ENCODE results near the gene ACIN1. TPM values are rescaled to one million over a fixed set of nuclear protein-coding genes. Genes with fewer than 3 reads are reported as not detected.

Gene ACIN1
- total and polyA plus RNA-seq, 10 of the 15 experiments (the other 5 are each of a cell fraction or from before 2014, with no cell fraction given) = 4.3 to 148 (median 93.4) TPM

GRCh38 chr14:23023022-23023794, 71.7 kb downstream of the ACIN1 start:
- no peak overlapping the region for H3K27ac ChIP-seq (ENCODE audit: control insufficient read depth, insufficient read depth)
- H3K27me3 ChIP-seq (replicated peaks in 1 of 2; ENCODE audit: control insufficient read depth in 2 of 2, insufficient read depth in 2 of 2, low read length in 1 of 2) = no peaks in the 10 kb centered on the region
- FAIRE-seq (no peak), ATAC-seq (no peak), DNase-seq (ENCODE audit: low read depth, low spot score) (no peak)
- H3K4me1 ChIP-seq (ENCODE audit: control insufficient read depth, insufficient read depth, low read length) = no peaks in the 10 kb centered on the region
- SMC1A ChIA-PET (ENCODE audit: uncharacterized antibody, unreplicated experiment) = interaction anchor here (1.1 to 3.4 kb wide), 3 partner anchors 28 to 36 kb away, joined by 4 to 10 read pairs (median 6); partner anchors contain the start of gene CDH24
- CTCF ChIA-PET = interaction anchor here (1.3 to 5.5 kb wide), 6 partner anchors 10 to 51 kb away, joined by 4 to 43 read pairs (median 8); partner anchors contain the start of gene CDH24
- RAD21 ChIA-PET (ENCODE audit: unreplicated experiment) = interaction anchor here (1.6 kb wide), 1 partner anchor 37 kb away, joined by 5 read pairs; no protein-coding TSS in a partner anchor
- H3K36me3 ChIP-seq (ENCODE audit: control insufficient read depth in 2 of 2, insufficient read depth in 2 of 2, low read length in 1 of 2) = peaks cover 5 to 22% of the 10 kb centered on the region in 2 experiments
- in situ Hi-C loops (cut with MboI) (no loop called here), intact Hi-C loops (cut with micrococcal nuclease; ENCODE audit: unreplicated experiment) (no loop called here)
- H3K4me2 ChIP-seq (ENCODE audit: control insufficient read depth, insufficient read depth) = no peak overlapping the region
- no peak overlapping the region for H3K9ac ChIP-seq (ENCODE audit: control insufficient read depth, insufficient read depth, low read length)
- POLR2A ChIA-PET = interaction anchor here (1.0 to 1.4 kb wide), 2 partner anchors 8 to 10 kb away, joined by 3 read pairs; no protein-coding TSS in a partner anchor
- no TSS peak for BruUV-seq (replicated peaks)
- no peak overlapping the region for H2AFZ ChIP-seq (ENCODE audit: control insufficient read depth, low read depth, low read length)
- WGBS (ENCODE audit: insufficient coverage, insufficient replicate concordance, low lambda C conversion rate, missing lambda C conversion rate) = 91% methylated on average over 8 of the region's 8 CpGs
- H4K20me1 ChIP-seq (ENCODE audit: control insufficient read depth, insufficient read depth) = no peaks in the 10 kb centered on the region
- no peaks in the 10 kb centered on the region for H3K9me3 ChIP-seq (replicated peaks; ENCODE audit: control insufficient read depth, insufficient read depth, low read length)
- no peaks in the 10 kb centered on the region for H3K79me2 ChIP-seq (ENCODE audit: control insufficient read depth, insufficient read depth, low read length)
- no peak overlapping the region for H3K4me3 ChIP-seq
- no peak for TF ChIP-seq USF2 (IDR thresholded peaks at IDR 0.05; ENCODE audit: borderline replicate concordance, low read depth, low read length)
- TF ChIP-seq SREBF2 (IDR thresholded peaks at IDR 0.05; ENCODE audit: low read length) = no peak
- no peak for TF ChIP-seq IKZF1 (conservative IDR thresholded peaks at IDR 0.05)
- no peak for TF ChIP-seq BACH1 (IDR thresholded peaks at IDR 0.05; ENCODE audit: borderline replicate concordance)
- no peak for TF ChIP-seq NFYA (IDR thresholded peaks at IDR 0.05; ENCODE audit: borderline replicate concordance, low read depth, low read length)
- no peak for TF ChIP-seq BCLAF1 (IDR thresholded peaks at IDR 0.05)
- no peak for TF ChIP-seq KAT2A (conservative IDR thresholded peaks at IDR 0.05; ENCODE audit: control insufficient read depth, low read depth, low read length)
- no peak for TF ChIP-seq ZNF687 (IDR thresholded peaks at IDR 0.05)
- no peak for TF ChIP-seq ZNF622 (IDR thresholded peaks at IDR 0.05)
- no peak for TF ChIP-seq KDM1A (IDR thresholded peaks at IDR 0.05; ENCODE audit: borderline replicate concordance)
- no peak for TF ChIP-seq ZSCAN29 (IDR thresholded peaks at IDR 0.05)
- TF ChIP-seq IRF5 (IDR thresholded peaks at IDR 0.05; ENCODE audit: borderline replicate concordance) = no peak
- no peak for TF ChIP-seq ZNF207 (IDR thresholded peaks at IDR 0.05; ENCODE audit: borderline replicate concordance)
- no peak for TF ChIP-seq CBFB (IDR thresholded peaks at IDR 0.05; ENCODE audit: low read depth)
- TF ChIP-seq RUNX3 (IDR thresholded peaks at IDR 0.05; ENCODE audit: low read length) = no peak

Data from GM12878 (cell line).